ENCODE measurements around the gene GJA3. TPM values are rescaled to one million over a fixed set of nuclear protein-coding genes. Genes with fewer than 3 reads are reported as not detected.

Gene GJA3
- total and polyA plus RNA-seq, 2 of the 8 experiments (the other 6 are each of a cell fraction or from before 2014, with no cell fraction given): 0.12 to 0.60 TPM

DNA sequence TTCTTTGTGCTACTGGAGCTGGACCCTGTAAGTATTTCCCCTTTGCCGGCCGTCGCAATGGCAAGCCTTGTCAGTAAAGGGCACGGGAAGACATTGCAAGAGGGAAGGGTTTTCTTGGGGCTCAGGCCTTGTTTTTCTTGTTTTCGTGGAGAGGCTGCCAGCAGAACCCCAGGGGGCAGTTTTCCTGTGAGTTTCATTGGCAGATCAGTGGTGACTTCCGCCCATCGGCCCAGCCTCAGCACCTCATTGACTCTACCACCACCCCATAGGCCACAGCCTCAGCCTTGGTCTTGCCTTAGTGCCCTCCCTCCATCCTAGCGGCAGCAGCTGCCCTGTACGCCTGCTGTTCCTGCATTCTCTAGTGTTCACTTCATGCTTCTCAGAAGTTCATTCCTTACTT lies 61.5 kb downstream of the GJA3 start:
- H3K9me3 ChIP-seq (ENCODE audit: insufficient read depth in 2 of 2, low read depth in 1 of 2, low read length in 1 of 2): no peaks in the 10 kb centered on the region
- no peak overlapping the region for H3K14ac ChIP-seq (ENCODE audit: insufficient read length)
- TF ChIP-seq, protein P1, sequence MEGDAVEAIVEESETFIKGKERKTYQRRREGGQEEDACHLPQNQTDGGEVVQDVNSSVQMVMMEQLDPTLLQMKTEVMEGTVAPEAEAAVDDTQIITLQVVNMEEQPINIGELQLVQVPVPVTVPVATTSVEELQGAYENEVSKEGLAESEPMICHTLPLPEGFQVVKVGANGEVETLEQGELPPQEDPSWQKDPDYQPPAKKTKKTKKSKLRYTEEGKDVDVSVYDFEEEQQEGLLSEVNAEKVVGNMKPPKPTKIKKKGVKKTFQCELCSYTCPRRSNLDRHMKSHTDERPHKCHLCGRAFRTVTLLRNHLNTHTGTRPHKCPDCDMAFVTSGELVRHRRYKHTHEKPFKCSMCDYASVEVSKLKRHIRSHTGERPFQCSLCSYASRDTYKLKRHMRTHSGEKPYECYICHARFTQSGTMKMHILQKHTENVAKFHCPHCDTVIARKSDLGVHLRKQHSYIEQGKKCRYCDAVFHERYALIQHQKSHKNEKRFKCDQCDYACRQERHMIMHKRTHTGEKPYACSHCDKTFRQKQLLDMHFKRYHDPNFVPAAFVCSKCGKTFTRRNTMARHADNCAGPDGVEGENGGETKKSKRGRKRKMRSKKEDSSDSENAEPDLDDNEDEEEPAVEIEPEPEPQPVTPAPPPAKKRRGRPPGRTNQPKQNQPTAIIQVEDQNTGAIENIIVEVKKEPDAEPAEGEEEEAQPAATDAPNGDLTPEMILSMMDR (IDR thresholded peaks at IDR 0.05; ENCODE audit: control extremely low read depth in 1 of 3, insufficient read depth in 1 of 3, low read depth in 1 of 3, low read length in 3 of 3): peak in 1 of 3 experiments; percentile 8; a peak in 1 of 4 replicates
- peak; percentile 43; the same call in 1 of the 2 replicates for TF ChIP-seq RBBP5 (IDR thresholded peaks at IDR 0.05; ENCODE audit: borderline replicate concordance, low read depth, low read length)
- TF ChIP-seq EZH2 (IDR thresholded peaks at IDR 0.05; ENCODE audit: low read depth, low read length, severe bottlenecking): no peak
- no peak overlapping the region for H3K9ac ChIP-seq (replicated peaks in 1 of 4; ENCODE audit: extremely low read depth in 1 of 4, low read depth in 3 of 4, low read length in 3 of 4)
- no peaks in the 10 kb centered on the region for H3K79me2 ChIP-seq (ENCODE audit: control insufficient read depth in 1 of 2, insufficient read depth in 2 of 2, low read length in 2 of 2)
- peak overlapping the region; percentile 95 for H2AFZ ChIP-seq (ENCODE audit: low read length)
- H2BK20ac ChIP-seq (ENCODE audit: low read length): no peak overlapping the region
- peak overlapping the region in 2 of 4 experiments; percentile 20 to 29; a peak in 3 of 8 replicates for H3K4me3 ChIP-seq (ENCODE audit: extremely low read depth in 1 of 4, insufficient read depth in 2 of 4, low read depth in 3 of 4, low read length in 4 of 4)
- H3K79me1 ChIP-seq (ENCODE audit: low read depth, low read length): no peaks in the 10 kb centered on the region
- no peak overlapping the region for H4K91ac ChIP-seq (replicated peaks; ENCODE audit: insufficient read length, low read length)
- H4K8ac ChIP-seq (ENCODE audit: extremely low read depth, insufficient read depth, low read length): no peak overlapping the region
- no peak overlapping the region for H3K27ac ChIP-seq (ENCODE audit: low read depth, low read length)
- H4K20me1 ChIP-seq (replicated peaks in 1 of 2; ENCODE audit: control insufficient read depth in 1 of 2, insufficient read depth in 2 of 2, low read length in 2 of 2): no peaks in the 10 kb centered on the region
- no peak overlapping the region for H2BK5ac ChIP-seq (ENCODE audit: low read depth, low read length)
- H3K23ac ChIP-seq (ENCODE audit: insufficient read length): no peak overlapping the region
- no peaks in the 10 kb centered on the region for H3K27me3 ChIP-seq (replicated peaks in 1 of 4; ENCODE audit: control insufficient read depth in 3 of 4, extremely low read depth in 1 of 4, insufficient read depth in 3 of 4, low read length in 3 of 4)
- no peak overlapping the region for H3K4ac ChIP-seq (replicated peaks; ENCODE audit: insufficient read length, low read depth, low read length)
- no peak overlapping the region for H3K56ac ChIP-seq (replicated peaks; ENCODE audit: insufficient read length, low read depth, low read length)
- H2BK15ac ChIP-seq (ENCODE audit: low read length): no peak overlapping the region
- no peak overlapping the region for H3K18ac ChIP-seq (ENCODE audit: extremely low read depth, low read length)
- peak overlapping the region; percentile 27 to 57; a peak in 3 of 4 replicates for H3K4me2 ChIP-seq (ENCODE audit: insufficient read depth in 1 of 2, low read depth in 2 of 2, low read length in 2 of 2)
- no peak overlapping the region for H4K5ac ChIP-seq (ENCODE audit: insufficient read length, low read depth, low read length)
- H2BK12ac ChIP-seq (ENCODE audit: low read depth, low read length): no peak overlapping the region
- no peak overlapping the region for H2AK5ac ChIP-seq (ENCODE audit: low read depth, low read length)
- WGBS, 2 experiments (ENCODE audit: extremely low coverage in 1 of 2, insufficient coverage in 1 of 2, insufficient read length in 1 of 2, insufficient replicate concordance in 2 of 2, low coverage in 1 of 2, low lambda C conversion rate in 2 of 2, missing lambda C conversion rate in 1 of 2): 50% methylated on average over 9 of the region's 9 CpGs; no CpG with 5 or more reads in 1 of the 2 experiments
- H3K23me2 ChIP-seq (ENCODE audit: low read depth, low read length): no peaks in the 10 kb centered on the region
- FAIRE-seq (peak; percentile 97), DNase-seq (ENCODE audit: low read depth in 1 of 2, low spot score in 2 of 2) (peak in 1 of 2 experiments; percentile 77)
- no peaks in the 10 kb centered on the region for H3K36me3 ChIP-seq (ENCODE audit: control insufficient read depth in 2 of 4, insufficient read depth in 4 of 4, low read length in 3 of 4)
- H2BK120ac ChIP-seq (replicated peaks; ENCODE audit: low read depth, low read length): no peak overlapping the region
- H3K4me1 ChIP-seq (replicated peaks in 1 of 4; ENCODE audit: control insufficient read depth in 3 of 4, insufficient read depth in 4 of 4, low read length in 3 of 4): peaks cover 0 to 7% (median 2%) of the 10 kb centered on the region in 4 experiments; a peak in 4 of 7 replicates
- ChIA-PET POLR2A (ENCODE audit: partially characterized antibody) (interaction anchor here (0.9 to 1.6 kb wide), 3 partner anchors 11 to 67 kb away, joined by 3 to 4 read pairs (median 4); no protein-coding TSS in a partner anchor), CTCF (ENCODE audit: partially characterized antibody) (no interaction called here)
